Right lobe of liver (tissue), 4 donors: ENCODE measurements around the gene DIS3.

ENCODE experiments used
- POLR2A ChIP-seq: fragments of 450-650 bp; IDR thresholded peaks from one replicate; pipeline ENCODE4 v1.6.1; 2017; ENCODE audit warnings: antibody characterized with exemption, mild to moderate bottlenecking
- TF ChIP-seq, protein P1 (sequence below), 4 donors: fragments of 200-600 bp in 3 of 4; fragments of 450-650 bp in 1 of 4; IDR thresholded peaks; one replicate each; pipeline versions ENCODE4 v1.5.1 to v1.8.0; 2016 to 2022; ENCODE audit warnings: antibody characterized with exemption in 4 of 4, mild to moderate bottlenecking in 2 of 4
- donor health status: DM: no; HTN: no; CAD: no.
- donor health status: DM: no; HTN: no; CAD: no.
- donor health status: DM: no; HTN: yes; CAD: no.

DNA sequence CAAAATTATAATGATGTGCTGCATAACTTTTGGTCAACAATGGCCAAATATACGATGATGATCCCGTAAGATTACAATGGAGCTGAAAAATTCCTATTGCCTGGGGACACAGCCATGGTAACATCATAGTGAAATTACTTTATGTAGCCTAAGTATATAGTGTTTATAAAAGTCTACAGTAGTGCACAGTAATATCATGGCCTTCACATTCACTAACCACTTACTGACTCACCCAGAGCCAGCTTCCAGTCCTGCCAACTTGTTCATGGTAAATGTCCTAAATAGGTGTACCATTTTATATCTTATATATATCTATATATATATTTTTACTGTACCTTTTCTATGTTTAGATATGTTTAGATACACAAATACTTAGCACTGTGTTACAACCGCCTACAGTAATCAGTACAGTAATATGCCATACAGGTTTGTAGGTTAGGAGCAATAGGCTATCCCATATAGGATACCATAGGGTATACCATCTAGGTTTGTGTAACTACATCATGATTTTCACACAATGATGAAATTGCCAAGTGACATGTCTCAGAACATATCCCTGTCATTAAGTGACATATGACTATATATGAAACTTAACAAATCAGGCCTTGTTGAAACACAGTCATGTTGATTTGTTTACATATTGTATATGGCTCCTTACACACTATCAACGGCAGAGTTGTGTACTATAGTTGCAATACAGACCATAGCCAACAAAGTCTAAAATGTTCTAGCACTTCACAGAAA is 23.7 kb downstream of the DIS3 start:
- TF ChIP-seq POLR2A: no peak
- TF ChIP-seq, protein P1, sequence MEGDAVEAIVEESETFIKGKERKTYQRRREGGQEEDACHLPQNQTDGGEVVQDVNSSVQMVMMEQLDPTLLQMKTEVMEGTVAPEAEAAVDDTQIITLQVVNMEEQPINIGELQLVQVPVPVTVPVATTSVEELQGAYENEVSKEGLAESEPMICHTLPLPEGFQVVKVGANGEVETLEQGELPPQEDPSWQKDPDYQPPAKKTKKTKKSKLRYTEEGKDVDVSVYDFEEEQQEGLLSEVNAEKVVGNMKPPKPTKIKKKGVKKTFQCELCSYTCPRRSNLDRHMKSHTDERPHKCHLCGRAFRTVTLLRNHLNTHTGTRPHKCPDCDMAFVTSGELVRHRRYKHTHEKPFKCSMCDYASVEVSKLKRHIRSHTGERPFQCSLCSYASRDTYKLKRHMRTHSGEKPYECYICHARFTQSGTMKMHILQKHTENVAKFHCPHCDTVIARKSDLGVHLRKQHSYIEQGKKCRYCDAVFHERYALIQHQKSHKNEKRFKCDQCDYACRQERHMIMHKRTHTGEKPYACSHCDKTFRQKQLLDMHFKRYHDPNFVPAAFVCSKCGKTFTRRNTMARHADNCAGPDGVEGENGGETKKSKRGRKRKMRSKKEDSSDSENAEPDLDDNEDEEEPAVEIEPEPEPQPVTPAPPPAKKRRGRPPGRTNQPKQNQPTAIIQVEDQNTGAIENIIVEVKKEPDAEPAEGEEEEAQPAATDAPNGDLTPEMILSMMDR (IDR thresholded peaks at IDR 0.05): no peak
